Glomerular endothelial cell (primary cell): ENCODE data around the gene TERT. TPM values are rescaled to one million over a fixed set of nuclear protein-coding genes. Genes with fewer than 3 reads are reported as not detected.
"Not testable (repeated sequence)": the region's sequence is repeated elsewhere in the genome, so short reads cannot be mapped to it uniquely, and the experiment has no call there.

ENCODE experiments used
- DNase-seq: peaks from one replicate; pipeline ENCODE4 v3.0.0-alpha.2; 2011; ENCODE audit warnings: low read depth, low spot score; ENCODE audit errors: extremely low read depth
- total RNA-seq: library from RNA; depleted of rRNA; stranded (reverse); fragments of >200 nt; gene quantifications from 2 replicates; pipeline ENCODE4 v1.2.3, GENCODE V29; 2015

The TERT gene
- total RNA-seq, 1 donor from 2014 or later, result not detected

DNA sequence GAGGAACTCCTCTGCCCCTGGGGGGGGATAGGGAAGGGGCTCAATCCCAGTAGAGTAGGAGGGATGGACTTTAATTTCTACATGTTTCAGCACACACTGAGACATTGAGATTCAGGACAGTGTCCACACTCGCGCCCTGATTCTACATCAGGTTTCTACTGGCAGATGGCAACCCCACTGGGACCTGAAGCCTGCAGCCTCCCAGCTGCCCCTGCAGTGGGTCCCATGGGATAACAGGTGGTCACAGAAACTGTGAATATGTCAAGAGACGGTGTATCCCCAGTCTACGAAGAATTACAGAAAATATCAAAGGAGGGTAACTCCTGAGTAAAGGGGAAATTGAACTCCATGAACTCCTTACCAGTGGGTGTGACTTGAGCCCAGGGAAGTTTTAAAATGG is 2.4 kb upstream of the TERT start:
- no peak for DNase-seq

DNA sequence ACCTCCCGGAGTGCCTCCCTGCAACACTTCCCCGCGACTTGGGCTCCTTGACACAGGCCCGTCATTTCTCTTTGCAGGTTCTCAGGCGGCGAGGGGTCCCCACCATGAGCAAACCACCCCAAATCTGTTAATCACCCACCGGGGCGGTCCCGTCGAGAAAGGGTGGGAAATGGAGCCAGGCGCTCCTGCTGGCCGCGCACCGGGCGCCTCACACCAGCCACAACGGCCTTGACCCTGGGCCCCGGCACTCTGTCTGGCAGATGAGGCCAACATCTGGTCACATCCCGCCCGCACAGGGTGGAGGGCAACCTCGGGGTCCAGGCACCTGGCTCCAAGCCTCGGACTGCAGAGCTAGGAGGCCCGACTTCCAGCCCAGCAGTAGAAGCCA is 776 bp upstream of the TERT start:
- no peak for DNase-seq

DNA sequence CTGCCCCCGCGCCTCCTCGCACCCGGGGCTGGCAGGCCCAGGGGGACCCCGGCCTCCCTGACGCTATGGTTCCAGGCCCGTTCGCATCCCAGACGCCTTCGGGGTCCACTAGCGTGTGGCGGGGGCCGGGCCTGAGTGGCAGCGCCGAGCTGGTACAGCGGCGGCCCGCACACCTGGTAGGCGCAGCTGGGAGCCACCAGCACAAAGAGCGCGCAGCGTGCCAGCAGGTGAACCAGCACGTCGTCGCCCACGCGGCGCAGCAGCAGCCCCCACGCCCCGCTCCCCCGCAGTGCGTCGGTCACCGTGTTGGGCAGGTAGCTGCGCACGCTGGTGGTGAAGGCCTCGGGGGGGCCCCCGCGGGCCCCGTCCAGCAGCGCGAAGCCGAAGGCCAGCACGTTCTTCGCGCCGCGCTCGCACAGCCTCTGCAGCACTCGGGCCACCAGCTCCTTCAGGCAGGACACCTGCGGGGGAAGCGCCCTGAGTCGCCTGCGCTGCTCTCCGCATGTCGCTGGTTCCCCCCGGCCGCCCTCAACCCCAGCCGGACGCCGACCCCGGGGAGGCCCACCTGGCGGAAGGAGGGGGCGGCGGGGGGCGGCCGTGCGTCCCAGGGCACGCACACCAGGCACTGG is 548 bp downstream of the TERT start:
- DNase-seq, result no peak

DNA sequence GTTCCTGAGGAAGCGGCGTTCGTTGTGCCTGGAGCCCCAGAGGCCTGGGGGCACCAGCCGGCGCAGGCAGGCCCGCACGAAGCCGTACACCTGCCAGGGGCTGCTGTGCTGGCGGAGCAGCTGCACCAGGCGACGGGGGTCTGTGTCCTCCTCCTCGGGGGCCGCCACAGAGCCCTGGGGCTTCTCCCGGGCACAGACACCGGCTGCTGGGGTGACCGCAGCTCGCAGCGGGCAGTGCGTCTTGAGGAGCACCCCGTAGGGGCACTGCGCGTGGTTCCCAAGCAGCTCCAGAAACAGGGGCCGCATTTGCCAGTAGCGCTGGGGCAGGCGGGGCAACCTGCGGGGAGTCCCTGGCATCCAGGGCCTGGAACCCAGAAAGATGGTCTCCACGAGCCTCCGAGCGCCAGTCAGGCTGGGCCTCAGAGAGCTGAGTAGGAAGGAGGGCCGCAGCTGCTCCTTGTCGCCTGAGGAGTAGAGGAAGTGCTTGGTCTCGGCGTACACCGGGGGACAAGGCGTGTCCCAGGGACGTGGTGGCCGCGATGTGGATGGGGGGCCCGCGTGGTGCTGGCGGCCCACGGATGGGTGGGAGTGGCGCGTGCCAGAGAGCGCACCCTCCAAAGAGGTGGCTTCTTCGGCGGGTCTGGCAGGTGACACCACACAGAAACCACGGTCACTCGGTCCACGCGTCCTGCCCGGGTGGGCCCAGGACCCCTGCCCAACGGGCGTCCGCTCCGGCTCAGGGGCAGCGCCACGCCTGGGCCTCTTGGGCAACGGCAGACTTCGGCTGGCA is 1.3 kb downstream of the TERT start:
- no peak for DNase-seq

DNA sequence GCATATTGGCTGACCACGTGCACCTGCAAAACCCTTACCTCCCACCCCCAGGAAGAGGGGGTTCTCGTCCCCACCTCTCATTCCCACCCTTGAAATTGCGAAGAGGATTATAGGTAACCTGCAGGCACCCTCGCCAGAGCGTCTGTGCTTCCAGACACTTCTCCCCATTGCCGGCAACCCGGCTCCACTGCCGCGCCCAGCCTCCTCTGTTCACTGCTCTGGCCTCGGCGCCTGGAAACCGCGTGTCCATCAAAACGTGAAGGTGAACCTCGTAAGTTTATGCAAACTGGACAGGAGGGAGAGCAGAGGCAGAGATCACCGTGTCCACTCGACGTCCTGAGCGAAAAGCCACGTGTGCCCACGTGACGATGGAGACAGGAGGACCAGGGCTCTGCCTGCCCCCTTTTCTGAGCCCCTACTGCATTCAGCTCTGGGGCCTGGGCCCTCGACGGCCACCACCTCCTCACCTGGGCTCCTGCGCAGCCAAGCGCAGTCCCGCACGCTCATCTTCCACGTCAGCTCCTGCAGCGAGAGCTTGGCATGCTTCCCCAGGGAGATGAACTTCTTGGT is 1.9 kb downstream of the TERT start:
- DNase-seq, result no peak

DNA sequence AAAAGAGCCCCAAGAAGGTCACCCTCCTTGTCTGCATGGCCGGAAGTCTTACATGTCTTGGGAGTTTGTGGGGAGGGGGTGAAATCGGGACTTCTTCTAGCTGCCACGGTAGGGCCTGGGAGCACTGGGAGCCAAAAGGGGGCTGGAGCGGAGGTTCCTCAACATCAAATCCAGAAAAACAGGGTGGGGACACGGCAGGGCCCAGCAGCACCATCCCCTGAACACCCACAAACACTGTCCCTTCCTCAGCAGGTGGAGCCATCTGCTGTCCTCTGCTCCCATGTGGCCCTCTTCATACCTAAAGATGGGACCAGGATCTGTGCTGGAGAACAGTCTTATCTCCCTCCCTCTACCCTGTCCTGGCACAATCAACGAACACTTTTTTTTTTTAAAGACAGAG is 2.7 kb downstream of the TERT start:
- no peak for DNase-seq

DNA sequence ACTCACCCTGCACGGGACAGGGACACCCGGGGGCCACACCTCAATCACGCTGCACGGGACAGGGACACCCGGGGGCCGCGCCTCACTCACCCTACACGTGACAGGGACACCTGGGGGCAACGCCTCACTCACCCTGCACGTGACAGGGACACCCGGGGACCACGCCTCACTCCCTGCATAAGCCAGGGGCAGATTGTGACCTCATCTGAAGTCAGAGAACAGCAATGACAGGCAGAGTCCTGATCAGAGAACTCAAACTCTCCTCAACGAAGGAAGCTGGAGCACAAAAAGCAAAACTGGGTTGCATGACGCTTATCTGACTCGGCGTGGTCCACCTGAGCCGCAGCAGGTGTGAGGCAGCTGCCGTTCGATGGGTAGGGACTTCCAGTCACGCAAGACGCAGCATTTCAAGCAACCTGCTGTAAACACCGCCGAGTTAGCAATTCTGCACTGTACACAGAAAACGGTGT is 3.2 kb downstream of the TERT start:
- no peak for DNase-seq

DNA sequence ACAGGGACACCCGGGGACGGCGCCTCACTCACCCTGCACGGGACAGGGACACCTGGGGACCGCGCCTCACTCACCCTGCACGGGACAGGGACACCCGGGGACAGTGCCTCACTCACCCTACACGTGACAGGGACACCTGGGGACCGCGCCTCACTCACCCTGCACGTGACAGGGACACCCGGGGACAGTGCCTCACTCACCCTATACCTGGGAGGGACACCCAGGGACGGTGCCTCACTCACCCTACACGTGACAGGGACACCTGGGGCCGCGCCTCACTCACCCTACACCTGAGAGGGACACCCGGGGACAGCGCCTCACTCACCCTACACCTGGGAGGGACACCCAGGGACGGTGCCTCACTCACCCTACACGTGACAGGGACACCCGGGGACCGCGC is 3.9 kb downstream of the TERT start:
- not testable (repeated sequence) for DNase-seq

DNA sequence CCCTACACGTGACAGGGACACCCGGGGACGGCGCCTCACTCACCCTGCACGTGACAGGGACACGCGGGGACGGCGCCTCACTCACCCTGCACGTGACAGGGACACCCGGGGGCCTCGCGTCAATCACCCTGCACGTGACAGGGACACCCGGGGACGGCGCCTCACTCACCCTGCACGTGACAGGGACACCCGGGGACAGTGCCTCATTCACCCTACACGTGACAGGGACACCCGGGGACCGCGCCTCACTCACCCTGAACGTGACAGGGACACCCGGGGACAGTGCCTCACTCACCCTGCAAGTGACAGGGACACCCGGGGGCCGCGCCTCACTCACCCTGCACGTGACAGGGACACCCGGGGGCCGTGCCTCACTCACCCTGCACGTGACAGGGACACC is 5.3 kb downstream of the TERT start:
- not testable (repeated sequence) for DNase-seq

DNA sequence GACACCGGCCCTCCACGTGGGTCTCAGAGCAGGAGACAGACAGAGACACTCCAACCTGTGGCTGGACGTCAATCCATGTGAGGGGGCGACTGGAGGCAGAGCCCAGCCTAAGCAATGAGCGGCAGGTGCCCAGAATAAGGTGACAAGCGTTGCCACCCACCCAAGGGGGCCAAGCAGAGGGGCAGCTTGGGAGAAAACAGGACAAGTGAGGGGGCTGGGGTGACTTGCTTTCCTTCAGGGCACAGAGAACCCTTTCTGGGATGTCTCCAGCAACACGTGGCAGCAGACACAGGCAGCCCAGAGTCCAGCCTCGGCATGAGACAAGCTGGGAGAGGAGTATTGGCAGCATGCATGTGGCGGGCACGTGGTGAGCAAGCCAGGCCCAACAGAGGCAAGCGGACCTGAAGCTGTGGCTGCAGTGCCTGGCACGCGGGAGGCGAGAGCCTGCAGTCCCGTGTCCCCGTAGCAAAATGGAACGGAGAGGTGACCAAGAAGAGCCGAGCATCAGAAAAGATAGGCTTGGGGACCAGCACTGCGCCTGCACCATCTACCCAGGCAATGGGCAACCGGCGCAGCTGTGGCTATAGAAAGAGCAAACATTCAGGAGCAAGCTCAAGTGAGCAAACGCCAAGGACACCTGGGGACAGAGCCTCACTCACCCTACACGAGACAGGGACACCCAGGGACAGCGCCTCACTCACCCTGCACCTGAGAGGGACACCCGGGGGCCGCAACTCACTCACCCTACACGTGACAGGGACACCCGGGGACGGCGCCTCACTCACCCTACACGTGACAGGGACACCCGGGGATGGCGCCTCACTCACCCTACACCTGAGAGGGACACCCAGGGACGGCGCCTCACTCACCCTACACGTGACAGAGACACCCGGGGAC is 6.2 kb downstream of the TERT start:
- DNase-seq, result no peak

DNA sequence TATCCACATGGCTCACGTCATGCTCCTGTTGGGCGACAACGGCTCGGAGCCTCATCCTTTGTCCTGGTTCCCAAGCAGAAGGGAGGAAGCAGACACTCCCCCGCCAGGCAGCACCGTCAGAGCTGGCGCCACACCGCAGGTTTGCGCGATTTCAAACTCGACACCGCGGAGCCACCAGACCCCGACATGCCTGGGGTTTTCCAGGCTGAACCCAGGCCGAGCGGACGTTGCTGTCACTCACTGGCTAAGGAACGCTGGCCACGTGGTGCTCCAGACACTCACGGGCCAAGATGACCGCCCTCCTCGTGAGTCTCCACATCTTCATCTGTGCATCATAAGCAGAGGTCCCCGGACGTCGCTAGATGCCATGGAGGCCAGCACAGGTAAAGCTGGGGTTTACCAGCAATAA is 9.0 kb downstream of the TERT start:
- DNase-seq, result no peak

DNA sequence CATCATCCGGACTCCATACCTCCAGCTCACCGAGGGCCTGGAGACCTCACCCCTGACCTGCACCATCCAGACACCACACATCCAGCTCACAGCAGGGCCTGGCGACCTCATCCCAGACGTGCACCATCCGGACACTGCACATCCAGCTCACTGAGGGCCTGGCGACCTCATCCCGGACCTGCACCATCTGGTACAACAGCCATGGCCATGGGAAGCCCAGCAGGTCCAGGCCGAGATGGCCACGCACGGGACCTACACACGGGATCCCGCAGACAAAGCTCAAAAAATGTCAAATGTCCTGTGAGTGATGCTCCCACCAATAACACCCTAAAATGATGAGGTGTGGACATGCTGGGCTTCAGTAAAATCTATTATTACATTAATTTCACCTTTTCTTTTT is 9.7 kb downstream of the TERT start:
- DNase-seq, result no peak

DNA sequence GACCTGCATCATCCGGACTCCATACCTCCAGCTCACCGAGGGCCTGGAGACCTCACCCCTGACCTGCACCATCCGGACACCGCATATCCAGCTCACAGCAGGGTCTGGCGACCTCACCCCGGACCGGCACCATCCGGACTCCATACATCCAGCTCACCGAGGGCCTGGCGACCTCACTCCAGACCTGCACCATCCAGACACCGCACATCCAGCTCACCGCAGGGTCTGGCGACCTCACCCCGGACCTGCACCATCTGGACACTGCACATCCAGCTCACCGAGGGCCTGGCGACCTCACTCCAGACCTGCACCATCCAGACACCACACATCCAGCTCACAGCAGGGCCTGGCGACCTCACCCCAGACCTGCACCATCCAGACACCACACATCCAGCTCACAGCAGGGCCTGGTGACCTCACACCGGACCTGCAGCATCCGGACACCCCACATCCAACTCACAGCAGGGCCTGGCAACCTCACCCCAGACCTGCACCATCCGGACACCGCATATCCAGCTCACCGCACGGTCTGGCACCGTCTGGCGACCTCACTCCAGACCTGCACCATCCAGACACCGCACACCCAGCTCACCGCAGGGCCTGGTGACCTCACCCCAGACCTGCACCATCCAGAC is 10.4 kb downstream of the TERT start:
- not testable (repeated sequence) for DNase-seq

DNA sequence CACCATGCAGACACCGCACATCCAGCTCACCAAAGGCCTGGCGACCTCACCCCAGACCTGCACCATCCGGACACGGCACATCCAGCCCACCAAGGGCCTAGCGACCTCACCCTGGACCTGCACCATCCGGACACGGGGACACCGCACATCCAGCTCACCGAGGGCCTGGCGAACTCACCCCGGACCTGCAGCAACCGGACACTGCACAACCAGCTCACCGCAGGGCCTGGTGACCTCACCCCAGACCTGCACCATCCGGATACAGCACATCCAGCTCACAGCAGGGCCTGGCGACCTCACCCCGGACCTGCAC is 11.2 kb downstream of the TERT start:
- DNase-seq, result not testable (repeated sequence)

DNA sequence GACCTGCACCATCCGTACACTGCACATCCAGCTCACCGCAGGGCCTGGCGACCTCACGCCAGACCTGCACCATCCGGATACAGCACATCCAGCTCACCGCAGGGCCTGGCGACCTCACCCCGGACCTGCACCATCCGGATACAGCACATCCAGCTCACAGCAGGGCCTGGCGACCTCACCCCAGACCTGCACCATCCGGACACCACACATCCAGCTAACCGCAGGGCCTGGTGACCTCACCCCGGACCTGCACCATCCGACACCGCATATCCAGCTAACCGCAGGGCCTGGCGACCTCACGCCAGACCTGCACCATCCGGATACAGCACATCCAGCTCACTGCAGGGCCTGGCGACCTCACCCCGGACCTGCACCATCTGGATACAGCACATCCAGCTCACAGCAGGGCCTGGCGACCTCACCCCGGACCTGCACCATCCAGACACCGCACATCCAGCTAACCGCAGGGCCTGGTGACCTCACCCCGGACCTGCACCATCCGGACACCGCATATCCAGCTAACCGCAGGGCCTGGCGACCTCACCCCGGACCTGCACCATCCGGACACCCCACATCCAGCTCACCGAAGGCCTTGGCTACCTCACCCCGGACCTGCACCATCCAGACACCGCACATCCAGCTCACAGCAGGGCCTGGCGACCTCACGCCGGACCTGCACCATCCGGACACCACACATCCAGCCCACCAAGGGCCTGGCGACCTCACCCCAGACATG is 11.7 kb downstream of the TERT start:
- DNase-seq, result not testable (repeated sequence)

DNA sequence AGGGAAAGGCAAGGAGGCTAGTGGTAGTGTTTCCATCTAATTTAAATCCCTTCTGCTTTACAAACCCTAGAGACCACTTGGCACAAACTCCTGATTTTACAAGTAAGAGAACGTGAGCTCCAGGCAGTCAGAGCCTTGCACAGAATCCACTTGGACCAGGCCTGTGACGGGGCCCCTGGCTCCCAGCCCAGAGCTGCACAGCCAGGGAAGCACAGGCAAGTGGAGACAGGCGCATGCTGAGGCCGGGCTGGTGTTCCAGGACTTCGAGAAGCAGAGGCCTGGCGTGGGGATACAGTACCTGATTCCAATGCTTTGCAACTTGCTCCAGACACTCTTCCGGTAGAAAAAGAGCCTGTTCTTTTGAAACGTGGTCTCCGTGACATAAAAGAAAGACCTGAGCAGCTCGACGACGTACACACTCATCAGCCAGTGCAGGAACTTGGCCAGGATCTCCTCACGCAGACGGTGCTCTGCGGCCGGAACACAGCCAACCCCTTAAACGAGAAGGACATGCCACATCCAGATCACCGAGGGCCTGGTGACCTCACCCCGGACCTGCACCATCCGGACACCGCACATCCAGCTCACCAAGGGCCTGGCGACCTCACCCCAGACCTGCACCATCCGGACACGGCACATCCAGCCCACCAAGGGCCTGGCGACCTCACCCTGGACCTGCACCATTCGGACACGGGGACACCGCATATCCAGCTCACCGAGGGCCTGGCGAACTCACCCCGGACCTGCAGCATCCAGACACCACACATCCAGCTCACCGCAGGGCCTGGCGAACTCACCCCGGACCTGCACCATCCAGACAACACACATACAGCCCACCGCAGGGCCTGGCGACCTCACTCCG is 12.5 kb downstream of the TERT start:
- DNase-seq, result no peak

DNA sequence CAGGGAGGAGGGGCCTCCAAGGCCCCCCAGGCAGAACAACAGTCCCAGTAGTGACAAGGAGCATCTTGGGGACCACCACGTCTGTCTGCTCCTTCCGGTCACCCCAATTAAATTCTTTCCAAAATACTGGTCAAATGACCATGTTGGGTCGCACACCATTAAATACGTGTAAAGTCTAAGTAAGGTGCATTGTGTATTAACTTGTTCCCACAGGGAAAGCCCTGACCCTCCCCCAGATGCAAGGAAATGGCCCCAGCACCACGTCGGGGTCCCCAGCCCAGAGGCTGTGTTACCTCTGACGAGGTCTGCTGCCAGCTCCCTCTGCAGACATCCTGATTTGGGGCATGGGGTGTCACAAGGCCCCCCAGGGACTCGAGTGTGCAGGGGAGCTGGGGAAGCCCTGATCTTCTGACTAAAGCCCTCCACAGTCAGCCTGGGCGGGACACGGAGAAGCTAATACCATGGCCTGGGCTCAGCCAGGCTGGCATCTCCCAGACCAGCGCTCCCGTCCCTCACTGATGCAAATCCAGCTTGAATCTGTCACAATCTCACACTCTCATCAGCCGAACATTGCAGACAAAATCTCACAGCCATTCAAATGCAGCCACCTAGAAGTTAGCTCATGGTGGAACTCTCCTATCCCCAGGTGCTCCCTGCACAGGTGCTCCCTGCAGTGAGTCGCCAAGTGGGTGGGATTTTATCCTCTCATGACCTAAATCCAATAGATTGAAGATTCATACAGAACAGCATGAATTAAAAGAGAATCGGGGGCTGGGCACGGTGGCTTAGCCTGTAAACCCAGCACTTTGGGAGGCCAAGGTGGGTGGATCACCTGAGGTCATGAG is 13.6 kb downstream of the TERT start:
- no peak for DNase-seq
